ENCODE data around the gene TMC4.
"Not testable (repeated sequence)": the region's sequence is repeated elsewhere in the genome, so short reads cannot be mapped to it uniquely, and the experiment has no call there.

TMC4 gene

GRCh38 chr19:54201980-54202379, 29.0 kb upstream of the TMC4 start:
- DNase-seq = no peak

- no peak for DNase-seq
Observed at GRCh38 chr19:54201172-54201701, 28.3 kb upstream of the TMC4 start.

GRCh38 chr19:54199401-54199800, 26.4 kb upstream of the TMC4 start:
- DNase-seq = no peak

DNA sequence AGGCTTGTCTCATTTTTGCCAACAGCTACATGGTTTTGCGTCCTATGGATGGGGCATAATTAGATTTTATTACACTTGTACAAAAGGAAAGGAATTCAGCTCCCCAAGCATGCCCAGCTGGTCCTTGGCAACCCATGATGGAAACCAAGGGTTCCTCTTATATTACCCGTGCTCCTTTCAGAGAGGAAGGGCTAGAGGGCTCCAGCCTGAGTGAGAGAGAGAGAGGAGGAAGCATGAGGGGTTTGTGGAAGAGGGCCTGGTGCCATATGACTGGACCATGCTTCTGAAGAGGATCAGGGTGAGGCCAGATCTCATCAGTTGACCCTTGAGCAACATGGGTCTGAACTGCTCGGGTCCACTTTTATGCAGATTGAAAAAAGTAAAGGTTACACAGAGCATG, 24.2 kb upstream of the TMC4 start:
- no peak for DNase-seq

GRCh38 chr19:54196536-54196935, 23.6 kb upstream of the TMC4 start:
- DNase-seq = no peak

DNA sequence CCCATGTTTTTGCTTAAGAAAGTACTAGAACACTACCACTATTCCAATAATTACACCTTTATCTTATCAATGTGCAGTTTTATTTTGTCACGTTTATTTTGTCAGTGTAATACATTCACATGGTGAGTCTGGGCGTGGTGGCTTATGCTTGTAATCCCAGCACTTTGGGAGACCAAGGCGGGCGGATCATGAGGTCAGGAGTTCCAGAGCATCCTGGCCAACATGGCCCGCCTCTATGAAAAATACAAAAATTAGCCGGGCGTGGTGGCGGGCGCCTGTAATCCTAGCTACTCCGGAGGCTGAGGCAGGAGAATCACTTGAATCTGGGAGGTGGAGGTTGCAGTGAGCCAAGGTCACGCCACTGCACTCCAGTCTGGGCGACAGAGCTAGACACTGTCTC, 21.5 kb upstream of the TMC4 start:
- not testable (repeated sequence) for DNase-seq

DNA sequence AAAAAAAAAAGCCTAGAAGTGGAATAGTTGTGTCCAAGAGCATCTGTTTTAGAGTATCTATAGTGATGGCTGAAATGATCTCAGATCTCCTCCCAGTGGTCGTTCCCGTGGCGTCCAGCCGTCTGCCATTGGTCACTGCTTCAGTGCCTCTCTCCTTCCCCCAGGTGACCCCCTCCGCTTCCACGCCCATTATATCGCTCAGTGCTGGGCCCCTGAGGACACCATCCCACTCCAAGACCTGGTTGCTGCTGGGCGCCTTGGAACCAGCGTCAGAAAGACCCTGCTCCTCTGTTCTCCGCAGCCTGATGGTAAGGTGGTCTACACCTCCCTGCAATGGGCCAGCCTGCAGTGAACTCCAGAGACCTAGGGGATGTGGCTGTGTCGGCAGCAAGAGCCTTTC, 20.1 kb upstream of the TMC4 start:
- DNase-seq = no peak

- no peak for DNase-seq
Observed at GRCh38 chr19:54191811-54192453, 19.0 kb upstream of the TMC4 start.

GRCh38 chr19:54191011-54191810, 18.3 kb upstream of the TMC4 start, which contains the start of gene TSEN34:
TSS of gene TSEN34 (plus strand) at chr19:54191308. CDS start at chr19:54191365, 57 bp downstream.
- peak; percentile 84 to 87 for DNase-seq

- peak; percentile 100 for DNase-seq
Observed at GRCh38 chr19:54190503-54191010, 17.6 kb upstream of the TMC4 start.

- peak; percentile 99 to 100 for DNase-seq
Observed at GRCh38 chr19:54189735-54190502, 17.0 kb upstream of the TMC4 start.

GRCh38 chr19:54189145-54189734, 16.3 kb upstream of the TMC4 start, which contains the start of gene MBOAT7:
TSS of gene MBOAT7 (minus strand) at chr19:54189580. CDS start at chr19:54188508, 1,072 bp downstream.
- DNase-seq = no peak

DNA sequence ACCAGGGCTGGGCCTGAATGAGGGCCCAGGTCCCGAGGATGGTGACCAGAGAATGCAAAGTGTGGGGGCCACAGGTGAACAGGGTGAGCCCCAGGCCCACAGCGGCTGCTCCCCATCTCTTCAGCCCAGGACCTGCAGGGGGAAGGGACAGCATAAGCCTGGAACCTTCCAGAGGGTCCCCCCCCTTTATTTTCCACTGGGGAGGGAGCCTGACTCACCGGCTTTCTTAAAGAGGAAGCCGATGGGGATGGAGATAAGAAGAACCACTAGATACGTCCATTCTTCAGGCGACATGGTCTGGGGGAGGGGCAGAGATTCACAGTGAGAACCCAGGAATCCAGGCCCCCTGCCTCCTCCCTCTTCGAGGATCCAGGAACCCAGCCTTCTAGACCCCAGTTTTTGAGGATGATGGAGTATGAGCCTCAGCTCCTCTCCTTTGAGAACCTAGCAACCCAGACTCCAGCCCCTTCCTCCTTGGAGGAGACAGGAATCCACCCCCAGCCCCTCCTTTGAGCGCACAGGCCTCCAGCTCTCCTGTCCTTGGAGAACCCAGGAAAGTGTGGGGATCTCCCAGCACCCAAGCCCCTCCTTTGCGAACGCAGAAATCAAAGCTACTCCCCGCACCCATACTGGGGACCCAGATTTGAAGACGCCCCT, 15.4 kb upstream of the TMC4 start:
- DNase-seq = peak; percentile 47 to 76

DNA sequence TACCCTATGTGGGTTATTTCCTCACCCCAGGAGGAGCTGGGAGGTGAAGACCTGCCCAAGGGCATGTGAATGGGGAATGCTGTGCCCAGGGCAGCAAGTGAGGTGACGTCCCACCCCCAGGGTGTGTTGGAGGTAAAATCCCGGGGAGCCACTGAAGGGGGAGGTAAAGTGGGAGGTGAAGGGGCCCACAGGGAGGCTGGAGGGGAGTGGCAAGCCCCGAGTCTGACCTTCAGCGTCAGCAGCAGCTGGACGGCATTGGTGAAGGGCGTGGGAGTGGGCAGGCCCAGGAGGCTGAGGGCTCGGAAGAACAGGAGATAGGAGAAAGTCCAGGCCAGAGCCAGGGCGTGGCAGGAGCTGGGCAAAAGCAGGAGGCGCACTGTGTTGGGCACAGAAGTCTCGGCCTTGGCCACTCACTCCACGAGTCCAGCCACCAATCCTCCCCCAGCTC, 14.0 kb upstream of the TMC4 start:
- no peak for DNase-seq

DNA sequence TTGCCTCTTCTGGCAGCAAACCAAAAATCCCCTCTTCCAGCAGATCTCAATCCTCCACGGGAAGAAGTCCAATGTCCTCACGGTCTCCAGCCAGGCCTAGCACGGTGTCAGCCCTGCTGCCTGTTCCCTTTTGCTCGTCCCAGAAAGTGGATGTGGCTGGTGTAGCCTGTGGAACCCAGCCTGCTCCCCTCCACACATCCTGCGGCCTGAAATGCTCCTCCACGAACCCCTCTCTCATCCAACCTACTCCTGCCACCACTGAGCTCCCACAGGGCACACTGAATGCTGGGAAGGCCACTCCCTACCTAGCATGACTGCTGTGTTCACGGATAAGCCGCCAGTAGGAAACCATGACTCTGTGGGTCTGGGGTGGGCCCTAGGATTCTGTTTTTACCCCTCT, 13.4 kb upstream of the TMC4 start:
- DNase-seq = no peak

DNA sequence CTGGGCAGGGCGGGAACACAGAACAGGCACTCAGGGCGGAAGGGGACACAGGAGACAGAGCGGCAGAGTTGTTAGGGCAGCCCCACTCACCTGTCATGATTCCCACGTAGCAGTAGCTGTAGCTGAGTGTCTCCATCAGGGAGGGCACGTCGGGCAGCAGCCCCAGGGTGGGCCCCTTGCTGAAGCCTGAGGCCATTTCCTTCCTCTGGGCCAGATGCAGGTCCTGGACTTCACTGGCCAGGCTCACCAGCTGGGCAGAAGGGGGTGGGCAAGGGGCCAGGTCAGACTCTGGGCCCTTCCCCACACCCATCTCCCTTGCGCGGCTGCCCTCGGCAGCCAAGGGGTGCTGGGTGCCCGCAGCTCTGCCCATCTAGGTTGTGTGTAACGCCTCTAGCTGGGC, 10.5 kb upstream of the TMC4 start:
- DNase-seq = no peak

DNA sequence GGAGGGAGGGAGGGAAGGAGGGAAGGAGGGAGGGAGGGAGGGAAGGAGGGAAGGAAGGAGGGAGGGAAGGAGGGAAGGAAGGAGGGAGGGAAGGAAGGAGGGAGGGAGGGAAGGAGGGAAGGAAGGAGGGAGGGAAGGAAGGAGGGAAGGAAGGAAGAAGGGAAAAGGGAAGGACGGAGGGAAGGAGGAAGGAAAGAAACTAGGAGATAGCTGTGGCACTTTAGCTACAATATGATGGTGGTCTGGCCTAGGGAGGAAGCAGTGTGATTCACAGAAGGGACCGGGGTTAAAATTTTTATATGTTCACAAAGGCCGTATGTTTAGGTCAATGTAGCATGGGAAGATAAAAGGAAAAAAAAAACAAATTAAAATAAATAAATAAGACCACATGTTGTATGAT, 8.9 kb upstream of the TMC4 start:
- DNase-seq = not testable (repeated sequence)

DNA sequence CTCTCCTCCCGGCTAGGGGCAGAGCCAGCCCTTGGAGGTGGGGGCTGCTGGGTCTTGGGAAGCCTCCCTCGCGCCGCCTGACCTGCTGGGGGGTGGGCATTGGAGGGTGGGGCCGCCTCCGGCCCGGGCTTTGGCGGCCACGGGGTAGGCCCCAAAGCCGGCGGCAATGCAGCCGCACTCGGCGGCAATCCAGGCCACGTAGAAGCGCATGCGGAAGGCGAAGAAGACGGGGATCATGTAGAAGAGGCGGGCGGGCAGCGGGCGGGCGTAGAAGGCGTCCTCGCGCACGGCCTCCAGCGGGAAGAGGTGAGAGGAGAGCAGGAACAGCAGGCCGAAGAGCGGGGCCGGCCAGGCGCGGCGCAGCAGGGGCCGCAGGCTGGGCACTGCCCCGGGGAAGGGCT, 7.7 kb upstream of the TMC4 start:
- DNase-seq = no peak

GRCh38 chr19:54179921-54180461, 7.0 kb upstream of the TMC4 start:
- DNase-seq = no peak

- DNase-seq = no peak
Observed at GRCh38 chr19:54179262-54179852, 6.4 kb upstream of the TMC4 start.

GRCh38 chr19:54178581-54179261, 5.8 kb upstream of the TMC4 start:
- no peak for DNase-seq

All from stimulated activated CD4-positive, alpha-beta T cell treated with anti-CD3 and anti-CD28 coated beads, Interleukin-4, amount 100 ng/mL, for 4 hours (primary cell).